Measurements from ENCODE around the gene TDRD12.
A peak's percentile ranks its signal among the peaks of the same experiment; 100 is the strongest.
"Not testable (repeated sequence)": the region's sequence is repeated elsewhere in the genome, so short reads cannot be mapped to it uniquely, and the experiment has no call there.

Gene TDRD12

DNA sequence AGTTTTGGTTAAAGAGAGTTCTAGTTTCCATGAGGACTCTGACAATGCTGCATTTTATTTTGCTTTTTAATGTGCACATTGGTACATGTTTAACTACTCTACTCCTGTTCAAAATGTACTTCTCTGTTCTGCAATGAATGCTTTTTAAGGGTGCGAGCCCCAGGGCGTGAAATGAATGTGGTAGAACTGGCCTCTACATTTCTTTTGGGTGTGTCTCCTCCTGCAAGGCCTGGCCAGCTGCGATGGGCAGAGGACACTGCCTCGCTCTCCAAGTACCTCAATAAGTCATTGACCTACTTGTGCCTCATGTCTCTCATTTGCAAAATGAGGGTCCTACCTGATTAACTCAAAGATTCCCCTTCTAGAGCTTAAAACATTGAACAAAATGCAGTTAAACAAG is 37.2 kb upstream of the TDRD12 start:
- no peaks in the 10 kb centered on the region for H3K9me3 Mint-ChIP-seq
- no peak overlapping the region for H3K4me3 Mint-ChIP-seq
- no peak overlapping the region for H3K27ac Mint-ChIP-seq

GRCh38 chr19:32686847-32687475 is 32.6 kb upstream of the TDRD12 start:
- no peak overlapping the region for H3K27ac Mint-ChIP-seq
- H3K9me3 Mint-ChIP-seq, result no peaks in the 10 kb centered on the region
- no peaks in the 10 kb centered on the region for H3K27me3 Mint-ChIP-seq
- peaks cover 11% of the 10 kb centered on the region for H3K36me3 Mint-ChIP-seq (ENCODE audit: low read depth)
- intact Hi-C loops (cut with micrococcal nuclease), result no loop called here
- H3K4me3 Mint-ChIP-seq, result no peak overlapping the region
- peaks cover 19% of the 10 kb centered on the region for H3K4me1 Mint-ChIP-seq (ENCODE audit: low read depth)

More for the DNA sequence above, 37.2 kb upstream of the TDRD12 start:
- Mint-ChIP-seq H3K36me3 (ENCODE audit: low read depth) (peaks cover 11% of the 10 kb centered on the region), H3K4me1 (ENCODE audit: low read depth) (peaks cover under 1% of the 10 kb centered on the region), H3K27me3 (peaks cover 20% of the 10 kb centered on the region)
- intact Hi-C loops (cut with micrococcal nuclease), result no loop called here

- Mint-ChIP-seq H3K4me1 (ENCODE audit: low read depth) (peaks cover 21% of the 10 kb centered on the region), H3K27ac (no peak overlapping the region), H3K27me3 (no peaks in the 10 kb centered on the region), H3K36me3 (ENCODE audit: low read depth) (peaks cover 18% of the 10 kb centered on the region), H3K9me3 (no peaks in the 10 kb centered on the region), H3K4me3 (no peak overlapping the region)
- intact Hi-C loops (cut with micrococcal nuclease), result no loop called here
Measured at GRCh38 chr19:32687681-32688080, 31.9 kb upstream of the TDRD12 start.

DNA sequence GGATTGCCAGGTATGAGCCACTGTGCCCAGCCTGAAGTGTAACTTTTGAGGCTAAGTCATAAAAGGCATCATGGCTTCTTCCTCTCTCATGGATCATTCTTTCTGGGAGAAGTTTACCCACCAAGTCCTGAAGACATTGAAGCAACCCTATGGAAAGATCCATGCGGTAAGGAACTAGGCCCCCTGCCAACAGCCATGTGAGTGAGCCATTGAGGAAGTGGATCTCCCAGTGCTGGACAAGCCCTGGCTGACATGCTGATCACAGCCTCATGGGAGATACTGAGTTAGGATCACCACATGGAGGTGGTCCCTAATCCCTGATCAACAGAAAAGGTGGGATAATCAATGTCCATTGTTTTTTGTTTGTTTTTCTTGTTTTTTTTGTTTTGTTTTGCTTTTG is 31.3 kb upstream of the TDRD12 start:
- intact Hi-C loops (cut with micrococcal nuclease), result no loop called here
- no peak overlapping the region for H3K4me3 Mint-ChIP-seq
- H3K27ac Mint-ChIP-seq, result no peak overlapping the region
- H3K36me3 Mint-ChIP-seq (ENCODE audit: low read depth), result peaks cover 24% of the 10 kb centered on the region
- H3K4me1 Mint-ChIP-seq (ENCODE audit: low read depth), result peaks cover 28% of the 10 kb centered on the region
- no peaks in the 10 kb centered on the region for H3K27me3 Mint-ChIP-seq
- H3K9me3 Mint-ChIP-seq, result no peaks in the 10 kb centered on the region

DNA sequence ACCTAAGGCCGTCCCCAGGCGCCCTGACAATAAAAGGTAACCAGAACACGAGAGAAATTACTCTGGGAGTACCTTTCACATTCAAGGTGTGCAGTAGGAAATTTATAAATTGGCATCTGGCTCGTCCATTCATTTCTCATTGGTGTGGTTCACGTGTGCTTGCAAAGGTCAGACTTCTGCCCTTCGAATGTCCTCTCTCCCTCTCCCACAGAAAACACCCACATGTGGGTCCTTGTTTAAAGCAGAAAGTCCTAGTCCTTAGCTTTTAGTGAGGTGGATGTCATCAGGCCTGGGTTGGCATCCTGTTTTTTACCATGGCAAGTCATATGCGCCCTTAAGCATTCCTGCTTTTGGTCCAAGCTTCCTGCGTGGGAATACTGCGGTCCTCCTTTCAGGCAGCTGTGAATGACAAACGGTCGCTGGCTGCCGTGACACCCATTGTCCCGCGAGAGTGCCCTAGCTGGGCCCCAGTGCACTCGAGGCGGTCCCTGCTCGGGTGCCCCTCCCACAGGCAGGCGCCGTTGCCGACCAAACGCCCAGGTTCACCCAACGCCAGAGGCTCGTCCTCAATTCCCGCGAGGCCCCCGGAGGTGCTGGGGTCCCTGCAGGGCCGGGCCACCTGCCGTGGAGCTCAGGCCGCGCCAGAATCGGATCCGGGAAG is 28.1 kb upstream of the TDRD12 start, which contains the start of gene NUDT19:
TSS of gene NUDT19 (plus strand) at position 531 of the 661 bp plus-strand sequence. CDS start 140 bp downstream, outside the sequence.
- H3K4me1 Mint-ChIP-seq (ENCODE audit: low read depth), result peaks cover 58% of the 10 kb centered on the region
- H3K27ac Mint-ChIP-seq, result peak within 1 kb of the TSS; percentile 94
- H3K4me3 Mint-ChIP-seq, result peak within 1 kb of the TSS; percentile 86
- H3K36me3 Mint-ChIP-seq (ENCODE audit: low read depth), result peaks cover 33% of the 10 kb centered on the region
- intact Hi-C loops (cut with micrococcal nuclease), result loop anchor here (5.0 to 10.0 kb wide), 2 partner anchors 94 to 283 kb away; partner anchors contain the start of genes CEP89 and FAAP24
- no peaks in the 10 kb centered on the region for H3K9me3 Mint-ChIP-seq
- H3K27me3 Mint-ChIP-seq, result no peaks in the 10 kb centered on the region

GRCh38 chr19:32691952-32692726 is 27.4 kb upstream of the TDRD12 start:
- Mint-ChIP-seq H3K27me3 (no peaks in the 10 kb centered on the region), H3K4me3 (peak overlapping the region; percentile 86), H3K36me3 (ENCODE audit: low read depth) (peaks cover 26% of the 10 kb centered on the region), H3K4me1 (ENCODE audit: low read depth) (peaks cover 65% of the 10 kb centered on the region), H3K9me3 (no peaks in the 10 kb centered on the region), H3K27ac (peak overlapping the region; percentile 94)
- intact Hi-C loops (cut with micrococcal nuclease), result loop anchor here (1.0 to 10.0 kb wide), 3 partner anchors 17 to 283 kb away; partner anchors contain the start of genes ANKRD27, CEP89, FAAP24 and RGS9BP

DNA sequence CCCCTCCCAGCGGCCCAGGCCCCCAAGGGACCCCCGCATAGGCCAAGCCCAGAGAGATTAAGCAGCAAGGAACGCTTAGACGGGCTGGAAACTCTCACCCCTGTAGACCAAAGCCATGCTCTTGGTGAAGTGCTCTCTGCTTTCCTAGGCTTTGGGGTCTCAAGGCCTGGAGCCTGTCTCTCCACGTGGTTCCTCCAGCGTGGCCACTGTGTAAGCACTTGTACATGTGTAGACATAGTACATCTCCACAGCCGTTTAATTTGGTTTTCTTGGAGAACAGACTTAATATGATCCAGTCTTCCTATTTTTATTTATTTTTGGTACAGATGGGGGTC is 26.9 kb upstream of the TDRD12 start:
- peaks cover 30% of the 10 kb centered on the region for H3K36me3 Mint-ChIP-seq (ENCODE audit: low read depth)
- intact Hi-C loops (cut with micrococcal nuclease), result loop anchor here (1.0 to 10.0 kb wide), 3 partner anchors 17 to 282 kb away; partner anchors contain the start of genes ANKRD27, CEP89, FAAP24 and RGS9BP
- H3K4me1 Mint-ChIP-seq (ENCODE audit: low read depth), result peaks cover 71% of the 10 kb centered on the region
- H3K9me3 Mint-ChIP-seq, result no peaks in the 10 kb centered on the region
- peak overlapping the region; percentile 94 for H3K27ac Mint-ChIP-seq
- peak overlapping the region; percentile 86 for H3K4me3 Mint-ChIP-seq
- no peaks in the 10 kb centered on the region for H3K27me3 Mint-ChIP-seq

DNA sequence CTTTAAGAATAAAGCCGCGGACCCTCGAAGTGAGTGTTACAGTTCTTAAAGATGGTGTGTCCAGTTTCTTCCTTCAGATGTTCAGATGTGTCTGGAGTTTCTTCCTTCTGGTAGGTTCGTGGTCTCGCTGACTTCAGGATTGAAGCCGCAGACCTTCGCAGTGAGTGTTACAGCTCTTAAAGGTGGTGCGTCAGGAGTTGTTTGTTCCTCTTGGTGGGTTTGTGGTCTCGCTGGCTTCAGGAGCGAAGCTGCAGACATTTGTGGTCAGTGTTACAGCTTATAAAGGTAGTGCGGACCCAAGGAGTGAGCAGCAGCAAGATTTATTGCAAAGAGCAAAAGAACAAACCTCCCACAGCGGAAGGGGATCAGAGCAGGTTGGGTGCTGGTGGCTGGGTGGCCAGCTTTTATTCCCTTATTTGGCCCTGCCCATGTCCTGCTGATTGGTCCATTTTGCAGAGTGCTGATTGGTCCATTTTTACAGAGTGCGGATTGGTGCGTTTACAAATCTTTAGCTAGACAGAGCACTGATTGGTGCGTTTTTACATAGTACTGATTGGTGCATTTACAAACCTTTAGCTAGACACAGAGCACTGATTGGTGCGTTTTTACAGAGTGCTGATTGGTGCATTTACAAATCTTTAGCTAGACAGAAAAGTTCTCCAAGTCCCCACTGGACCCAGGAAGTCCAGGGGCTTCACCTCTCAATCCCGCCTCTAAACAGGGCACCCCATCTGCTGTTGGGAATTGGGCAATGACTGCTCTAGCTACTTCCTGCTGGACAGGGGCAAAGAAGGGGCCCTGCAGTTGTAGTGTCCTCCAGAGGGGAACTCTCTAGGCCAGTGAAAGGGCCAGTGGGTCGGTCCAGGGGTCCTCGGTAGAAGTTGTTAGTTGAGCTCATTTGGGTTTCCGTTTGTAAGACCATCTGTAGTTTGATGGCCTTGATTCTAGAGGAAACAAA is 26.1 kb upstream of the TDRD12 start:
- H3K4me3 Mint-ChIP-seq, result peak overlapping the region; percentile 86
- not testable (repeated sequence) for H3K9me3 Mint-ChIP-seq, H3K27me3 Mint-ChIP-seq
- intact Hi-C loops (cut with micrococcal nuclease), result loop anchor here (5.0 to 10.0 kb wide), 2 partner anchors 96 to 281 kb away; partner anchors contain the start of genes CEP89 and FAAP24
- H3K4me1 Mint-ChIP-seq (ENCODE audit: low read depth), result peaks cover 76% of the 10 kb centered on the region
- H3K36me3 Mint-ChIP-seq (ENCODE audit: low read depth), result peaks cover 37% of the 10 kb centered on the region
- peak overlapping the region; percentile 94 for H3K27ac Mint-ChIP-seq

DNA sequence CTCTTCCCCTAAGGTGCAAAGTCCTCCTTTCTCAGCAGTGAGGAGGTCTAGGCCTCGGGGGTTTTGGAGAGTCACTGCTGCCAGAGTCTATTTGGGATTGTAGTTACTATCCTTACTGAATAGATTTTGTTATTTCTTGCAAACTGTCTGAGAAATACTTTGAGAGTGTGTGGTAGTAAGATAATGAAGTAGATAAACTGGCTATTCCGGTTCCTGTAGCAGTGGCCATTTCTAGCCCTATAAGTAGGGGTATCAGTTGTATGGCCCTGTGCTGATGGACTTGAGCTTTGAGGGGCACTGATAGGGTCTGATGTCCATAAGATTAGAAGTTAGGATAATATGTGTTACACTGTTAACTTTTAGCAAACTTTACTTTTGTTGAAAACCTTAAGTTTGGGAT is 25.3 kb upstream of the TDRD12 start:
- H3K36me3 Mint-ChIP-seq (ENCODE audit: low read depth), result peaks cover 46% of the 10 kb centered on the region
- not testable (repeated sequence) for H3K27me3 Mint-ChIP-seq, H3K4me3 Mint-ChIP-seq, H3K9me3 Mint-ChIP-seq
- peak overlapping the region; percentile 94 for H3K27ac Mint-ChIP-seq
- H3K4me1 Mint-ChIP-seq (ENCODE audit: low read depth), result peaks cover 70% of the 10 kb centered on the region
- intact Hi-C loops (cut with micrococcal nuclease), result loop anchor here (5.0 to 10.0 kb wide), 2 partner anchors 97 to 280 kb away; partner anchors contain the start of genes CEP89 and FAAP24

GRCh38 chr19:32694851-32695250 is 24.7 kb upstream of the TDRD12 start:
- peaks cover 70% of the 10 kb centered on the region for H3K4me1 Mint-ChIP-seq (ENCODE audit: low read depth)
- H3K27me3 Mint-ChIP-seq, H3K27ac Mint-ChIP-seq, H3K4me3 Mint-ChIP-seq: not testable (repeated sequence)
- peaks cover 12% of the 10 kb centered on the region for H3K9me3 Mint-ChIP-seq
- peaks cover 52% of the 10 kb centered on the region for H3K36me3 Mint-ChIP-seq (ENCODE audit: low read depth)
- intact Hi-C loops (cut with micrococcal nuclease), result loop anchor here (5.0 to 10.0 kb wide), 2 partner anchors 98 to 280 kb away; partner anchors contain the start of genes CEP89 and FAAP24

- intact Hi-C loops (cut with micrococcal nuclease), result loop anchor here (10.0 kb wide), 1 partner anchor 279 kb away; the partner anchor contains the start of genes CEP89 and FAAP24
- not testable (repeated sequence) for H3K27me3 Mint-ChIP-seq
- Mint-ChIP-seq H3K9me3 (peaks cover 13% of the 10 kb centered on the region), H3K4me3 (peak overlapping the region; percentile 60), H3K36me3 (ENCODE audit: low read depth) (peaks cover 58% of the 10 kb centered on the region), H3K4me1 (ENCODE audit: low read depth) (peaks cover 70% of the 10 kb centered on the region), H3K27ac (peak overlapping the region; percentile 22)
Measured at GRCh38 chr19:32695506-32695905, 24.1 kb upstream of the TDRD12 start.

- H3K4me3 Mint-ChIP-seq, H3K27ac Mint-ChIP-seq: not testable (repeated sequence)
- intact Hi-C loops (cut with micrococcal nuclease), result loop anchor here (10.0 kb wide), 1 partner anchor 278 kb away; the partner anchor contains the start of genes CEP89 and FAAP24
Measured at GRCh38 chr19:32696771-32697170, 22.8 kb upstream of the TDRD12 start.

GRCh38 chr19:32700129-32700528 is 19.4 kb upstream of the TDRD12 start:
- intact Hi-C loops (cut with micrococcal nuclease); H3K27ac Mint-ChIP-seq; H3K4me3 Mint-ChIP-seq; H3K27me3 Mint-ChIP-seq: not testable (repeated sequence)
- Mint-ChIP-seq H3K9me3 (peaks cover 27% of the 10 kb centered on the region), H3K4me1 (ENCODE audit: low read depth) (peaks cover 38% of the 10 kb centered on the region), H3K36me3 (ENCODE audit: low read depth) (peaks cover 74% of the 10 kb centered on the region)

More at GRCh38 chr19:32696771-32697170, 22.8 kb upstream of the TDRD12 start:
- H3K36me3 Mint-ChIP-seq (ENCODE audit: low read depth), result peaks cover 68% of the 10 kb centered on the region
- H3K27me3 Mint-ChIP-seq, result not testable (repeated sequence)
- peaks cover 13% of the 10 kb centered on the region for H3K9me3 Mint-ChIP-seq
- H3K4me1 Mint-ChIP-seq (ENCODE audit: low read depth), result peaks cover 60% of the 10 kb centered on the region
